Measurements from ENCODE around the gene PITRM1. TPM values are rescaled to one million over a fixed set of nuclear protein-coding genes. Genes with fewer than 3 reads are reported as not detected.

The PITRM1 gene
- total RNA-seq, 1 donor from 2014 or later, result 88.2 TPM

- DNase-seq (ENCODE audit: low spot score), result no peak
Observed at GRCh38 chr10:3166496-3167290, 5.9 kb downstream of the PITRM1 start.

GRCh38 chr10:3165196-3165595 is 7.4 kb downstream of the PITRM1 start:
- no peak for DNase-seq (ENCODE audit: low spot score)

- DNase-seq (ENCODE audit: low spot score), result no peak
Observed at GRCh38 chr10:3163879-3164278, 8.7 kb downstream of the PITRM1 start.

- no peak for DNase-seq (ENCODE audit: low spot score)
Observed at GRCh38 chr10:3162533-3162932, 10.0 kb downstream of the PITRM1 start.

GRCh38 chr10:3159152-3159551 is 13.4 kb downstream of the PITRM1 start:
- no peak for DNase-seq (ENCODE audit: low spot score)

- DNase-seq (ENCODE audit: low spot score), result no peak
Observed at GRCh38 chr10:3154666-3155065, 17.9 kb downstream of the PITRM1 start.

GRCh38 chr10:3152566-3152935 is 20.0 kb downstream of the PITRM1 start:
- DNase-seq (ENCODE audit: low spot score), result no peak

- DNase-seq (ENCODE audit: low spot score), result no peak
Observed at GRCh38 chr10:3151889-3152565, 20.6 kb downstream of the PITRM1 start.

- no peak for DNase-seq (ENCODE audit: low spot score)
Observed at GRCh38 chr10:3150961-3151360, 21.6 kb downstream of the PITRM1 start.

- no peak for DNase-seq (ENCODE audit: low spot score)
Observed at GRCh38 chr10:3150366-3150765, 22.2 kb downstream of the PITRM1 start.

- DNase-seq (ENCODE audit: low spot score), result no peak
Observed at GRCh38 chr10:3149918-3150317, 22.7 kb downstream of the PITRM1 start.

- DNase-seq (ENCODE audit: low spot score), result no peak
Observed at GRCh38 chr10:3148994-3149393, 23.6 kb downstream of the PITRM1 start.

GRCh38 chr10:3148041-3148440 is 24.5 kb downstream of the PITRM1 start:
- DNase-seq (ENCODE audit: low spot score), result no peak

- no peak for DNase-seq (ENCODE audit: low spot score)
Observed at GRCh38 chr10:3147117-3147820, 25.3 kb downstream of the PITRM1 start.

GRCh38 chr10:3146289-3146688 is 26.3 kb downstream of the PITRM1 start:
- no peak for DNase-seq (ENCODE audit: low spot score)

- DNase-seq (ENCODE audit: low spot score), result no peak
Observed at GRCh38 chr10:3145366-3145765, 27.2 kb downstream of the PITRM1 start.

- no peak for DNase-seq (ENCODE audit: low spot score)
Observed at GRCh38 chr10:3143791-3144434, 28.7 kb downstream of the PITRM1 start.

GRCh38 chr10:3143366-3143765 is 29.2 kb downstream of the PITRM1 start:
- DNase-seq (ENCODE audit: low spot score), result no peak

GRCh38 chr10:3142146-3142875 is 30.3 kb downstream of the PITRM1 start:
- no peak for DNase-seq (ENCODE audit: low spot score)

GRCh38 chr10:3141351-3142005 is 31.1 kb downstream of the PITRM1 start:
- no peak for DNase-seq (ENCODE audit: low spot score)

GRCh38 chr10:3140280-3140679 is 32.3 kb downstream of the PITRM1 start:
- DNase-seq (ENCODE audit: low spot score), result no peak

Data from ureter (tissue), 1 donor.